ENCODE results near the gene PLEKHG4B.

Gene PLEKHG4B

GRCh38 chr5:170971-171800 is 79.2 kb downstream of the PLEKHG4B start:
- TF ChIP-seq TEAD4 (IDR thresholded peaks at IDR 0.05) (no peak), TCF12 (IDR thresholded peaks at IDR 0.05; ENCODE audit: low read depth) (no peak), CEBPB (IDR thresholded peaks at IDR 0.05) (no peak), RAD21 (IDR thresholded peaks at IDR 0.05; ENCODE audit: low read depth) (no peak), EGR1 (IDR thresholded peaks at IDR 0.05) (no peak), EP300 (IDR thresholded peaks at IDR 0.05; ENCODE audit: borderline replicate concordance) (no peak), TAF1 (IDR thresholded peaks at IDR 0.05; ENCODE audit: low read depth) (no peak), CREB1 (IDR thresholded peaks at IDR 0.05; ENCODE audit: low read depth) (no peak)

GRCh38 chr5:171801-172331 is 79.9 kb downstream of the PLEKHG4B start:
- TF ChIP-seq USF1 (IDR thresholded peaks at IDR 0.05): no peak
- no peak for TF ChIP-seq EP300 (IDR thresholded peaks at IDR 0.05; ENCODE audit: borderline replicate concordance)
- TF ChIP-seq FOXM1 (IDR thresholded peaks at IDR 0.05; ENCODE audit: borderline replicate concordance, low read depth): no peak
- TF ChIP-seq NFIC (IDR thresholded peaks at IDR 0.05): no peak
- no peak for TF ChIP-seq REST (IDR thresholded peaks at IDR 0.05; ENCODE audit: low read depth)
- TF ChIP-seq YY1 (IDR thresholded peaks at IDR 0.05; ENCODE audit: low read depth): no peak
- TF ChIP-seq MAX (IDR thresholded peaks at IDR 0.05): no peak
- no peak for TF ChIP-seq TCF12 (IDR thresholded peaks at IDR 0.05; ENCODE audit: low read depth)
- no peak for TF ChIP-seq CEBPB (IDR thresholded peaks at IDR 0.05)
- no peak for TF ChIP-seq CREB1 (IDR thresholded peaks at IDR 0.05; ENCODE audit: low read depth)
- no peak for TF ChIP-seq ZBTB7A (IDR thresholded peaks at IDR 0.05; ENCODE audit: low read depth)
- no peak for TF ChIP-seq TAF1 (IDR thresholded peaks at IDR 0.05; ENCODE audit: low read depth)
- TF ChIP-seq TEAD4 (IDR thresholded peaks at IDR 0.05): no peak
- TF ChIP-seq EGR1 (IDR thresholded peaks at IDR 0.05): no peak
- no peak for TF ChIP-seq RAD21 (IDR thresholded peaks at IDR 0.05; ENCODE audit: low read depth)

GRCh38 chr5:172421-172820 is 80.5 kb downstream of the PLEKHG4B start:
- TF ChIP-seq FOXM1 (IDR thresholded peaks at IDR 0.05; ENCODE audit: borderline replicate concordance, low read depth) (no peak), EGR1 (IDR thresholded peaks at IDR 0.05) (no peak), REST (IDR thresholded peaks at IDR 0.05; ENCODE audit: low read depth) (no peak), MAX (IDR thresholded peaks at IDR 0.05) (no peak), TCF12 (IDR thresholded peaks at IDR 0.05; ENCODE audit: low read depth) (no peak), USF1 (IDR thresholded peaks at IDR 0.05) (no peak)

GRCh38 chr5:172841-173251 is 80.9 kb downstream of the PLEKHG4B start:
- no peak for TF ChIP-seq ZBTB7A (IDR thresholded peaks at IDR 0.05; ENCODE audit: low read depth)
- no peak for TF ChIP-seq USF1 (IDR thresholded peaks at IDR 0.05)
- no peak for TF ChIP-seq YY1 (IDR thresholded peaks at IDR 0.05; ENCODE audit: low read depth)
- TF ChIP-seq RAD21 (IDR thresholded peaks at IDR 0.05; ENCODE audit: low read depth): no peak
- no peak for TF ChIP-seq NFIC (IDR thresholded peaks at IDR 0.05)
- no peak for TF ChIP-seq EP300 (IDR thresholded peaks at IDR 0.05; ENCODE audit: borderline replicate concordance)

- no peak for TF ChIP-seq CEBPB (IDR thresholded peaks at IDR 0.05)
- TF ChIP-seq TEAD4 (IDR thresholded peaks at IDR 0.05): no peak
Observed at GRCh38 chr5:173392-174290, 81.7 kb downstream of the PLEKHG4B start.

Data from Ishikawa (cell line).